Measurements from ENCODE around the gene IGFLR1. TPM values are rescaled to one million over a fixed set of nuclear protein-coding genes. Genes with fewer than 3 reads are reported as not detected.

The IGFLR1 gene
- total RNA-seq, 1 donor, result 1.9 TPM

GRCh38 chr19:35783469-35784434 is 41.5 kb upstream of the IGFLR1 start:
- no peak overlapping the region for H3K4me3 ChIP-seq (ENCODE audit: low read depth, low read length)
- DNase-seq (ENCODE audit: low read depth), result no peak
- no peak for TF ChIP-seq CTCF (IDR thresholded peaks at IDR 0.05; ENCODE audit: insufficient read depth, low read length)

GRCh38 chr19:35782589-35782988 is 40.3 kb upstream of the IGFLR1 start:
- no peak for TF ChIP-seq CTCF (IDR thresholded peaks at IDR 0.05; ENCODE audit: insufficient read depth, low read length)
- no peak overlapping the region for H3K4me3 ChIP-seq (ENCODE audit: low read depth, low read length)
- DNase-seq (ENCODE audit: low read depth), result no peak

GRCh38 chr19:35781650-35782049 is 39.4 kb upstream of the IGFLR1 start:
- DNase-seq (ENCODE audit: low read depth), result no peak
- no peak for TF ChIP-seq CTCF (IDR thresholded peaks at IDR 0.05; ENCODE audit: insufficient read depth, low read length)
- no peak overlapping the region for H3K4me3 ChIP-seq (ENCODE audit: low read depth, low read length)

- no peak for DNase-seq (ENCODE audit: low read depth)
- H3K4me3 ChIP-seq (ENCODE audit: low read depth, low read length), result no peak overlapping the region
- TF ChIP-seq CTCF (IDR thresholded peaks at IDR 0.05; ENCODE audit: insufficient read depth, low read length), result no peak
Measured at GRCh38 chr19:35780717-35781116, 38.5 kb upstream of the IGFLR1 start.

- no peak for TF ChIP-seq CTCF (IDR thresholded peaks at IDR 0.05; ENCODE audit: insufficient read depth, low read length)
- no peak for DNase-seq (ENCODE audit: low read depth)
- no peak overlapping the region for H3K4me3 ChIP-seq (ENCODE audit: low read depth, low read length)
Measured at GRCh38 chr19:35780058-35780457, 37.8 kb upstream of the IGFLR1 start.

- DNase-seq (ENCODE audit: low read depth), result no peak
- TF ChIP-seq CTCF (IDR thresholded peaks at IDR 0.05; ENCODE audit: insufficient read depth, low read length), result no peak
- no peak overlapping the region for H3K4me3 ChIP-seq (ENCODE audit: low read depth, low read length)
Measured at GRCh38 chr19:35779033-35779432, 36.8 kb upstream of the IGFLR1 start.
